Neural progenitor cell (in vitro differentiated cells): Measurements from ENCODE around the gene FBXW11. TPM values are rescaled to one million over a fixed set of nuclear protein-coding genes. Genes with fewer than 3 reads are reported as not detected.

Experiments
- DNase-seq: peaks from one replicate; pipeline ENCODE4 v3.0.0-alpha.2; 2016; ENCODE audit warnings: low spot score
- H2AFZ ChIP-seq: fragments of 200-600 bp; sonication (generic); replicated peaks from 2 replicates; pipeline ENCODE4 v1.6.1; 2016; ENCODE audit warnings: antibody characterized with exemption
- H3F3A ChIP-seq: fragments of 200-600 bp; sonication (generic); 2 replicates; pipeline ENCODE4 v1.6.1; 2016; ENCODE audit warnings: antibody characterized with exemption, low read depth
- H3K27ac ChIP-seq: fragments of 200-600 bp; sonication (generic); 2 replicates; pipeline ENCODE4 v1.5.1; 2016; ENCODE audit warnings: mild to moderate bottlenecking
- H3K27me3 ChIP-seq: fragments of 200-600 bp; sonication (generic); 2 replicates; pipeline ENCODE4 v1.6.1; 2016; ENCODE audit warnings: mild to moderate bottlenecking, moderate library complexity
- H3K36me3 ChIP-seq: fragments of 200-600 bp; sonication (generic); 2 replicates; pipeline ENCODE4 v1.5.1; 2016
- H3K4me1 ChIP-seq: fragments of 200-600 bp; sonication (generic); 2 replicates; pipeline ENCODE4 v1.6.1; 2016; ENCODE audit warnings: mixed run types
- H3K4me2 ChIP-seq: fragments of 200-600 bp; sonication (generic); 2 replicates; pipeline ENCODE4 v1.6.1; 2016
- H3K4me3 ChIP-seq: fragments of 200-600 bp; sonication (generic); 2 replicates; pipeline ENCODE4 v1.5.1; 2016
- H3K79me2 ChIP-seq: fragments of 200-600 bp; sonication (generic); 2 replicates; pipeline ENCODE4 v1.6.1; 2016; ENCODE audit warnings: low read depth
- H3K9ac ChIP-seq: fragments of 200-600 bp; sonication (generic); 2 replicates; pipeline ENCODE4 v1.6.1; 2016
- H3K9me3 ChIP-seq: fragments of 200-600 bp; sonication (generic); 2 replicates; pipeline ENCODE4 v1.5.1; 2016; ENCODE audit warnings: low read depth
- H4K20me1 ChIP-seq: fragments of 200-600 bp; sonication (generic); 2 replicates; pipeline ENCODE4 v1.6.1; 2016; ENCODE audit warnings: low read depth
- H3K27ac Mint-ChIP-seq: 3 replicates; pipeline ENCODE4 v1.8.0; 2021; ENCODE audit warnings: mixed read lengths
- H3K27me3 Mint-ChIP-seq: 2 replicates; pipeline ENCODE4 v1.8.0; 2022; ENCODE audit warnings: low read depth, mild to moderate bottlenecking, inconsistent platforms, moderate library complexity, mixed read lengths; ENCODE audit not compliant: insufficient read depth
- H3K36me3 Mint-ChIP-seq: 3 replicates; pipeline ENCODE4 v1.8.0; 2021; ENCODE audit warnings: mixed read lengths
- H3K4me1 Mint-ChIP-seq: 3 replicates; pipeline ENCODE4 v1.8.0; 2021; ENCODE audit warnings: mixed read lengths
- H3K4me3 Mint-ChIP-seq: 3 replicates; pipeline ENCODE4 v1.8.0; 2021; ENCODE audit warnings: mild to moderate bottlenecking, moderate library complexity, mixed read lengths
- H3K9me3 Mint-ChIP-seq: 3 replicates; pipeline ENCODE4 v1.8.0; 2020; ENCODE audit warnings: mixed read lengths
- EZH2 ChIP-seq: fragments of 200-600 bp; sonication (generic); IDR thresholded peaks from 2 replicates; pipeline ENCODE4 v1.6.1; 2017; ENCODE audit warnings: antibody characterized with exemption, mild to moderate bottlenecking, moderate library complexity
- EZH2phosphoT487 ChIP-seq: fragments of 200-600 bp; sonication (generic); IDR thresholded peaks from 2 replicates; pipeline ENCODE4 v1.6.1; 2017; ENCODE audit warnings: antibody characterized with exemption
- total RNA-seq: library from RNA; depleted of rRNA; stranded (reverse); fragments of >200 nt; gene quantifications from 2 replicates; pipeline ENCODE4 v1.2.3, GENCODE V29; 2015; ENCODE audit warnings: low replicate concordance
- TF ChIP-seq, protein P1 (sequence below): fragments of 200-600 bp; sonication (generic); IDR thresholded peaks from 2 replicates; pipeline ENCODE4 v1.5.1; 2017; ENCODE audit warnings: antibody characterized with exemption, mild to moderate bottlenecking

FBXW11 gene
- total RNA-seq, 1 donor from 2014 or later, result 79.1 TPM

DNA sequence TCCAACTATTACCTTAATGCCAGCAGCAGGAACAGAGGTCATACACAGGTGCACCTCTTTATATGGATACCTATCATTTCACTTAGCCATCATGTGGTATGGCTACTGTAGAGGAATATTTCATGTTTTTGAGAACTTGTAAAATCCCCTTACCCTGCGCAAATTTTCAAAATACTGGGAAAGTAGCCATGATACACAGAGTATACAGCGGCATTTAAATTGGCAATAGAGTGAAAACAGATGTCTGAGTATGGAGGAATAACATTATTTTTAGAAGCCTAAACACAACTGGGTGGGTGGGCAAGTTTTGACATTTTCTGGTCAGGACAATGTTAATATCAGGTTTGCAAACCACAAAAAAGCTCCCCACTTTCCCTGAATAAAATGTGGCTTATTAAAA, 111.4 kb downstream of the FBXW11 start:
- no peaks in the 10 kb centered on the region for H3K4me1 Mint-ChIP-seq
- Histone ChIP-seq H3K27me3 (no peaks in the 10 kb centered on the region), H4K20me1 (peaks cover 30% of the 10 kb centered on the region), H3K79me2 (peaks cover 7% of the 10 kb centered on the region), H3F3A (peaks cover 4% of the 10 kb centered on the region), H2AFZ (no peak overlapping the region), H3K27ac (no peak overlapping the region), H3K9me3 (no peaks in the 10 kb centered on the region), H3K4me1 (peaks cover 3% of the 10 kb centered on the region), H3K4me2 (no peak overlapping the region), H3K4me3 (no peak overlapping the region), H3K36me3 (no peaks in the 10 kb centered on the region), H3K9ac (no peak overlapping the region)
- TF ChIP-seq EZH2 (no peak), EZH2phosphoT487 (no peak)
- TF ChIP-seq, protein P1, sequence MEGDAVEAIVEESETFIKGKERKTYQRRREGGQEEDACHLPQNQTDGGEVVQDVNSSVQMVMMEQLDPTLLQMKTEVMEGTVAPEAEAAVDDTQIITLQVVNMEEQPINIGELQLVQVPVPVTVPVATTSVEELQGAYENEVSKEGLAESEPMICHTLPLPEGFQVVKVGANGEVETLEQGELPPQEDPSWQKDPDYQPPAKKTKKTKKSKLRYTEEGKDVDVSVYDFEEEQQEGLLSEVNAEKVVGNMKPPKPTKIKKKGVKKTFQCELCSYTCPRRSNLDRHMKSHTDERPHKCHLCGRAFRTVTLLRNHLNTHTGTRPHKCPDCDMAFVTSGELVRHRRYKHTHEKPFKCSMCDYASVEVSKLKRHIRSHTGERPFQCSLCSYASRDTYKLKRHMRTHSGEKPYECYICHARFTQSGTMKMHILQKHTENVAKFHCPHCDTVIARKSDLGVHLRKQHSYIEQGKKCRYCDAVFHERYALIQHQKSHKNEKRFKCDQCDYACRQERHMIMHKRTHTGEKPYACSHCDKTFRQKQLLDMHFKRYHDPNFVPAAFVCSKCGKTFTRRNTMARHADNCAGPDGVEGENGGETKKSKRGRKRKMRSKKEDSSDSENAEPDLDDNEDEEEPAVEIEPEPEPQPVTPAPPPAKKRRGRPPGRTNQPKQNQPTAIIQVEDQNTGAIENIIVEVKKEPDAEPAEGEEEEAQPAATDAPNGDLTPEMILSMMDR, result no peak
- no peak for DNase-seq
- no peak overlapping the region for H3K4me3 Mint-ChIP-seq
- no peak overlapping the region for H3K27ac Mint-ChIP-seq
- no peaks in the 10 kb centered on the region for H3K27me3 Mint-ChIP-seq
- H3K9me3 Mint-ChIP-seq, result no peaks in the 10 kb centered on the region
- peaks cover 8% of the 10 kb centered on the region for H3K36me3 Mint-ChIP-seq

DNA sequence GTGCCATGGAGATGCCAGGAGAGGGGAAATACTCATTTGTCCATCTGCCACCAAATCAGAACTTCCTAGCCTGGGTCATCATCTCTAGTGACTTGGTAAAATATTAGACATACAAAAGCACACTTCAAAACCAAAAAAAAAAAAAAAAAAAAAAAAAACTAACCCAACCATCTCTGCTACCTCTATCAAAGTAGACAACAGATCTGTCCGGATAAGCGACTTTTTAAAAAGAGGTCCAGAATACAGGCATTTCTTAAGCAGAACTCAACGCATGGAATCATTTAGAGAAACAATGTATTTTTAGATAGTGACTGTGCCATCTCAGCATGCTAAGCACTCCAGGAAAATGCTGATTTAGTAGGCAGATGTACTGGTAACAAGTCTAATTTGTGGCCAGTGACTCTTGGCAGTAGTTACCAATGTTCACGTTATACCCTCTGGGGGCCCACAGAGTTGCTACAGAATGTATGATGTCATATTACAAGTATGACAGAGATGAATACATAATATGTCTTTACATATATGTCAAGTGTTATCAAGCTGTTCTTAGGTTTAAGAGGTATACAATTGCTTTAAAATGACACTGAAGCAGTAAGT, 113.0 kb downstream of the FBXW11 start:
- Histone ChIP-seq H3K4me1 (peaks cover 3% of the 10 kb centered on the region), H3K27me3 (no peaks in the 10 kb centered on the region), H3K4me2 (no peak overlapping the region), H3K9me3 (no peaks in the 10 kb centered on the region), H4K20me1 (peaks cover 27% of the 10 kb centered on the region), H3K36me3 (peaks cover 4% of the 10 kb centered on the region), H3K79me2 (no peaks in the 10 kb centered on the region), H3K27ac (no peak overlapping the region), H3K9ac (no peak overlapping the region), H2AFZ (no peak overlapping the region), H3F3A (peaks cover 6% of the 10 kb centered on the region), H3K4me3 (no peak overlapping the region)
- no peak overlapping the region for H3K27ac Mint-ChIP-seq
- H3K9me3 Mint-ChIP-seq, result no peaks in the 10 kb centered on the region
- no peak for DNase-seq
- H3K4me3 Mint-ChIP-seq, result no peak overlapping the region
- TF ChIP-seq, protein P1, result no peak
- TF ChIP-seq EZH2phosphoT487 (no peak), EZH2 (no peak)
- H3K4me1 Mint-ChIP-seq, result no peaks in the 10 kb centered on the region
- peaks cover 9% of the 10 kb centered on the region for H3K36me3 Mint-ChIP-seq
- H3K27me3 Mint-ChIP-seq, result no peaks in the 10 kb centered on the region

DNA sequence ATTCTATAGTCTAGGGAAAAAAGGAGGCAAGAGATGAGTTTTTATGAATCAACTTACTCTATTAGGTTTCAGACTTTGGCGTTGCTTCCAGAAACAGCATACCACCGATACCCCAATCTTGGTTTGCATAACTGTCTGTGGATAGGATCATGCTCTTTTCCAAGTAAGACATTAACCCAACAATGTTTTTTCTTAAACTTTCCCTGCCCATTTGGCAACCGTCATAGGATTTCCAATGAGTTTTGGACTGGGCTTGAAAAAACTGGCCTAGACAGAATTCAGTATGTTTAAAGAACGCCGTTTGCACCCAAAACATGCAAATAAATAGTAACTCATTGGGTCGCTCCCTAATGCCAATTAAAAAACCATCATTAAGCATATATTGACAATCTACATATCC, 114.8 kb downstream of the FBXW11 start:
- H3K27me3 ChIP-seq, result no peaks in the 10 kb centered on the region
- H3F3A ChIP-seq, result peaks cover 12% of the 10 kb centered on the region
- no peak overlapping the region for H3K4me3 Mint-ChIP-seq
- DNase-seq, result no peak
- H3K27ac ChIP-seq, result no peak overlapping the region
- H3K4me2 ChIP-seq, result no peak overlapping the region
- peaks cover 22% of the 10 kb centered on the region for H4K20me1 ChIP-seq
- peaks cover 10% of the 10 kb centered on the region for H3K36me3 ChIP-seq
- no peaks in the 10 kb centered on the region for H3K79me2 ChIP-seq
- TF ChIP-seq EZH2, result no peak
- H2AFZ ChIP-seq, result no peak overlapping the region
- no peaks in the 10 kb centered on the region for H3K9me3 Mint-ChIP-seq
- no peaks in the 10 kb centered on the region for H3K27me3 Mint-ChIP-seq
- H3K4me3 ChIP-seq, result no peak overlapping the region
- H3K9me3 ChIP-seq, result no peaks in the 10 kb centered on the region
- H3K4me1 ChIP-seq, result peaks cover 3% of the 10 kb centered on the region
- H3K27ac Mint-ChIP-seq, result no peak overlapping the region
- H3K4me1 Mint-ChIP-seq, result peaks cover 4% of the 10 kb centered on the region
- no peak overlapping the region for H3K9ac ChIP-seq
- peaks cover 9% of the 10 kb centered on the region for H3K36me3 Mint-ChIP-seq

DNA sequence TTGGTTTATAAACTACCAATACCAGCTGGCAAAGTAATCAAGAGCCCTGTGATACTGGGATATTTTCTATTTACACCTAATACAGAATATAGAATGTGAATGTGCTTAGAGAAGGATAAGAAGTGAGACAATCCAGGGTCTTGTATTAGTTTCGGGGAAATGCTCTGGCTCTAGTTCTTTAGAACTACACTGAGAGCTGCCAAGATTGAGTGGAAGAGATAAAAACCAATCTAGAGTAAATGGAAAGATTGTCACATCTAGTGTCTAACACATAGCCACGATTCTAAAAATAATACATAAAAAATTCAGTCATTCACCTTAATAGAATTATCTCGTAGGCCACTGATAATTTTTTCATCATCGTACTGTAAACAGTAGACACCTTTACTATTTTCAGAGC, 115.3 kb downstream of the FBXW11 start:
- peaks cover 12% of the 10 kb centered on the region for H3F3A ChIP-seq
- H3K36me3 ChIP-seq, result peaks cover 10% of the 10 kb centered on the region
- H2AFZ ChIP-seq, result no peak overlapping the region
- no peaks in the 10 kb centered on the region for H3K27me3 ChIP-seq
- no peak for DNase-seq
- no peak overlapping the region for H3K4me2 ChIP-seq
- H3K4me1 ChIP-seq, result peaks cover 3% of the 10 kb centered on the region
- TF ChIP-seq, protein P1, result no peak
- TF ChIP-seq EZH2 (no peak), EZH2phosphoT487 (no peak)
- no peak overlapping the region for H3K27ac Mint-ChIP-seq
- no peak overlapping the region for H3K27ac ChIP-seq
- H3K4me1 Mint-ChIP-seq, result peaks cover 4% of the 10 kb centered on the region
- H3K4me3 Mint-ChIP-seq, result no peak overlapping the region
- peaks cover 9% of the 10 kb centered on the region for H3K36me3 Mint-ChIP-seq
- H3K9me3 ChIP-seq, result no peaks in the 10 kb centered on the region
- H3K79me2 ChIP-seq, result no peaks in the 10 kb centered on the region
- no peaks in the 10 kb centered on the region for H3K9me3 Mint-ChIP-seq
- H3K4me3 ChIP-seq, result no peak overlapping the region
- H3K27me3 Mint-ChIP-seq, result no peaks in the 10 kb centered on the region
- no peak overlapping the region for H3K9ac ChIP-seq
- peaks cover 18% of the 10 kb centered on the region for H4K20me1 ChIP-seq
